IMR-90 (cell line): Measurements from ENCODE around the gene NDRG4. TPM values are rescaled to one million over a fixed set of nuclear protein-coding genes. Genes with fewer than 3 reads are reported as not detected.

Experiments
- ATAC-seq: fragments of 200-7000 bp; cut with Tn5 transposase; 2 replicates; pipeline ENCODE4 v1.9.1; 2020; ENCODE audit warnings: low read depth, mild to moderate bottlenecking, moderate library complexity
- BruUV-seq: library from RNA; stranded (reverse); fragments of 400-500 nt; replicated peaks from 2 replicates; lab custom pipeline; 2021; lab: Mats Ljungman, UMichigan
- CTCF ChIA-PET: fragments of 300-600 bp; formaldehyde crosslinking; extraction: SDS; loops from one replicate; lab custom pipeline; 2021; ENCODE audit warnings: antibody characterized with exemption; lab: Yijun Ruan, JAX
- POLR2A ChIA-PET: fragments of 300-600 bp; sonication (Branson Sonifier 250); formaldehyde crosslinking; loops from one replicate; lab custom pipeline; 2022; ENCODE audit warnings: antibody characterized with exemption; ENCODE audit not compliant: unreplicated experiment; lab: Charles Lee
- DNase-seq: peaks from one replicate; pipeline ENCODE4 v3.0.0; 2013
- H2AFZ ChIP-seq: replicated peaks from 2 replicates; pipeline ENCODE3; 2013; ENCODE audit warnings: low read length, mild to moderate bottlenecking; ENCODE audit not compliant: poor library complexity
- H2AK5ac ChIP-seq: 2 replicates; pipeline ENCODE4 v1.6.1; 2013; ENCODE audit warnings: low read depth, low read length, inconsistent platforms
- H2AK9ac ChIP-seq: replicated peaks from 2 replicates; pipeline ENCODE3; 2013; ENCODE audit warnings: mild to moderate bottlenecking, low read depth, low read length, moderate library complexity; ENCODE audit not compliant: poor library complexity
- H2BK120ac ChIP-seq: 2 replicates; pipeline ENCODE4 v1.6.1; 2013; ENCODE audit warnings: low read depth, low read length, inconsistent platforms
- H2BK15ac ChIP-seq: 3 replicates; pipeline ENCODE4 v1.6.1; 2013; ENCODE audit warnings: low read depth, low read length, inconsistent platforms
- H2BK20ac ChIP-seq: 2 replicates; pipeline ENCODE4 v1.6.1; 2013; ENCODE audit warnings: low read depth, mild to moderate bottlenecking, inconsistent platforms, low read length, moderate library complexity
- H2BK5ac ChIP-seq: 2 replicates; pipeline ENCODE4 v1.6.1; 2013; ENCODE audit warnings: mild to moderate bottlenecking, low read depth, low read length, inconsistent platforms; ENCODE audit not compliant: poor library complexity, severe bottlenecking
- H3K14ac ChIP-seq: replicated peaks from 2 replicates; pipeline ENCODE4 v1.6.1; 2013; ENCODE audit warnings: low read depth, low read length, inconsistent platforms
- H3K18ac ChIP-seq: 2 replicates; pipeline ENCODE4 v1.6.1; 2013; ENCODE audit warnings: low read depth, low read length, control low read depth
- H3K23ac ChIP-seq: 2 replicates; pipeline ENCODE4 v1.6.1; 2013; ENCODE audit warnings: low read depth, low read length, inconsistent platforms
- H3K27ac ChIP-seq: 2 replicates; pipeline ENCODE4 v1.5.1; 2013; ENCODE audit warnings: mild to moderate bottlenecking, control low read depth, low read length; ENCODE audit not compliant: insufficient read depth
- H3K27me3 ChIP-seq: 2 replicates; pipeline ENCODE4 v1.6.1; 2013; ENCODE audit warnings: low read length; ENCODE audit not compliant: control insufficient read depth, insufficient read depth
- H3K36me3 ChIP-seq: 2 replicates; pipeline ENCODE4 v1.6.1; 2013; ENCODE audit warnings: low read length, mixed read lengths; ENCODE audit not compliant: control insufficient read depth, insufficient read depth
- H3K4ac ChIP-seq: 2 replicates; pipeline ENCODE4 v1.6.1; 2013; ENCODE audit warnings: low read depth, low read length, inconsistent platforms
- H3K4me1 ChIP-seq: 2 replicates; pipeline ENCODE4 v1.6.1; 2013; ENCODE audit warnings: low read length, mixed read lengths; ENCODE audit not compliant: control insufficient read depth, insufficient read depth
- H3K4me2 ChIP-seq: 2 replicates; pipeline ENCODE4 v1.6.1; 2013; ENCODE audit warnings: low read depth, mild to moderate bottlenecking, control low read depth, low read length, moderate library complexity
- H3K4me3 ChIP-seq: 2 replicates; pipeline ENCODE4 v1.5.1; 2013; ENCODE audit warnings: low read depth, mild to moderate bottlenecking, control low read depth, low read length, moderate library complexity; ENCODE audit not compliant: insufficient read depth
- H3K56ac ChIP-seq: 2 replicates; pipeline ENCODE4 v1.6.1; 2013; ENCODE audit warnings: low read length, inconsistent platforms; ENCODE audit not compliant: insufficient read depth; ENCODE audit errors: extremely low read depth
- H3K79me1 ChIP-seq, 2 experiments: 2 replicates each; pipeline ENCODE4 v1.6.1; 2013; ENCODE audit warnings: low read length in 2 of 2, inconsistent platforms in 1 of 2, low read depth in 1 of 2
- H3K9ac ChIP-seq: 2 replicates; pipeline ENCODE4 v1.6.1; 2013; ENCODE audit warnings: low read depth, low read length, control low read depth
- H3K9me1 ChIP-seq: 2 replicates; pipeline ENCODE4 v1.6.1; 2013; ENCODE audit warnings: low read length, inconsistent platforms; ENCODE audit not compliant: insufficient read depth
- H3K9me3 ChIP-seq: 2 replicates; pipeline ENCODE4 v1.6.1; 2013; ENCODE audit warnings: low read length; ENCODE audit not compliant: control insufficient read depth, insufficient read depth
- H4K20me1 ChIP-seq: 2 replicates; pipeline ENCODE4 v1.6.1; 2013; ENCODE audit warnings: low read length, inconsistent platforms; ENCODE audit not compliant: insufficient read depth
- H4K5ac ChIP-seq: 2 replicates; pipeline ENCODE4 v1.6.1; 2013; ENCODE audit warnings: mild to moderate bottlenecking, low read depth, low read length, control low read depth
- H4K8ac ChIP-seq, 2 experiments: 2 replicates each; pipeline ENCODE4 v1.6.1; 2013; ENCODE audit warnings: low read depth in 2 of 2, low read length in 2 of 2, control low read depth in 1 of 2, inconsistent platforms in 1 of 2
- H4K91ac ChIP-seq: 2 replicates; pipeline ENCODE4 v1.6.1; 2013; ENCODE audit warnings: low read depth, low read length, inconsistent platforms; ENCODE audit not compliant: insufficient read depth
- BHLHE40 ChIP-seq: fragments of 150-350 bp; IDR thresholded peaks from 2 replicates; pipeline ENCODE4 v1.6.1; 2016; ENCODE audit warnings: mild to moderate bottlenecking, low read depth, low read length
- CEBPB ChIP-seq: IDR thresholded peaks from 2 replicates; pipeline ENCODE4 v1.6.1; 2012; ENCODE audit warnings: low read depth, low read length, improper control_type of control experiment
- CHD1 ChIP-seq: IDR thresholded peaks from 2 replicates; pipeline ENCODE4 v1.6.1; 2012; ENCODE audit warnings: low read depth, low read length, improper control_type of control experiment
- CTCF ChIP-seq: conservative IDR thresholded peaks from 2 replicates; pipeline ENCODE4 v1.5.1; 2012; ENCODE audit warnings: mild to moderate bottlenecking, low read depth, low read length, improper control_type of control experiment
- ELK1 ChIP-seq: fragments of 150-350 bp; IDR thresholded peaks from 2 replicates; pipeline ENCODE4 v1.6.1; 2016; ENCODE audit warnings: low read depth, mild to moderate bottlenecking, low read length, moderate library complexity, borderline replicate concordance
- FOS ChIP-seq: fragments of 150-350 bp; IDR thresholded peaks from 2 replicates; pipeline ENCODE4 v1.6.1; 2016; ENCODE audit warnings: low read depth, low read length
- MAZ ChIP-seq: IDR thresholded peaks from 2 replicates; pipeline ENCODE4 v1.6.1; 2012; ENCODE audit warnings: low read depth, mild to moderate bottlenecking, low read length, improper control_type of control experiment, moderate library complexity, borderline replicate concordance
- MXI1 ChIP-seq: IDR thresholded peaks from 2 replicates; pipeline ENCODE4 v1.6.1; 2012; ENCODE audit warnings: low read depth, mild to moderate bottlenecking, low read length, moderate library complexity, borderline replicate concordance
- NFE2L2 ChIP-seq: fragments of 150-350 bp; IDR thresholded peaks from 2 replicates; pipeline ENCODE4 v1.6.1; 2016; ENCODE audit warnings: low read depth, mild to moderate bottlenecking, low read length
- POLR2A ChIP-seq: IDR thresholded peaks from 2 replicates; pipeline ENCODE4 v1.6.1; 2012; ENCODE audit warnings: mild to moderate bottlenecking, low read depth, low read length
- RAD21 ChIP-seq: IDR thresholded peaks from 2 replicates; pipeline ENCODE4 v1.6.1; 2012; ENCODE audit warnings: low read length, improper control_type of control experiment
- RCOR1 ChIP-seq: IDR thresholded peaks from 2 replicates; pipeline ENCODE4 v1.6.1; 2012; ENCODE audit warnings: mild to moderate bottlenecking, low read length, improper control_type of control experiment; ENCODE audit not compliant: insufficient replicate concordance
- RFX5 ChIP-seq: IDR thresholded peaks from 2 replicates; pipeline ENCODE4 v1.8.0; 2012; ENCODE audit warnings: low read depth, mild to moderate bottlenecking, low read length, moderate library complexity
- SMC3 ChIP-seq: fragments of 150-350 bp; IDR thresholded peaks from 2 replicates; pipeline ENCODE4 v1.6.1; 2016; ENCODE audit warnings: low read depth, mild to moderate bottlenecking, antibody characterized with exemption, low read length, moderate library complexity
- USF2 ChIP-seq: fragments of 150-350 bp; IDR thresholded peaks from 2 replicates; pipeline ENCODE4 v1.6.1; 2017; ENCODE audit warnings: mild to moderate bottlenecking, antibody characterized with exemption, low read length, low read depth
- WGBS, 2 experiments: methylation state at CpG; one replicate each; pipeline versions ENCODE4 v1.1.5 to v1.1.7; 2013; ENCODE audit warnings: missing lambda C conversion rate in 2 of 2; ENCODE audit not compliant: insufficient read length in 1 of 2; ENCODE audit errors: extremely low coverage in 2 of 2; 5-methylcytosine and 5-hydroxymethylcytosine counted together
- dilution Hi-C: fragments of 300-500 bp; cut with HindIII; formaldehyde crosslinking; loops from one replicate; pipeline ENCODE4 v1.14.3; 2018; ENCODE audit warnings: low sequenced_read_pairs; ENCODE audit not compliant: unreplicated experiment
- in situ Hi-C: fragments of 300-500 bp; cut with MboI; formaldehyde crosslinking; loops from 3 replicates; pipeline ENCODE4 v1.14.3; 2019; ENCODE audit warnings: low sequenced_read_pairs, inconsistent platforms, mixed read lengths
- intact Hi-C: fragments of 100-400 bp; cut with micrococcal nuclease; formaldehyde crosslinking; loops from 2 replicates; pipeline ENCODE4 v1.10.0; 2022
- polyA plus RNA-seq, 3 experiments: library from polyadenylated mRNA; depleted of rRNA; stranded (reverse); fragments of >200 nt; gene quantifications; 2 replicates each; pipeline ENCODE4 v1.2.3, GENCODE V29; 2012; ENCODE audit warnings: low replicate concordance in 1 of 3
- total RNA-seq: library from RNA; depleted of rRNA; stranded (reverse); fragments of >200 nt; gene quantifications from 2 replicates; pipeline ENCODE4 v1.2.3, GENCODE V29; 2012

The NDRG4 gene
- total and polyA plus RNA-seq, 2 of the 4 experiments (the other 2 are of a cell fraction): 10.9 to 23.5 TPM

GRCh38 chr16:58472827-58473226 lies 27.1 kb upstream of the NDRG4 start:
- Histone ChIP-seq H3K18ac (no peak overlapping the region), H2BK15ac (no peak overlapping the region), H3K27ac (no peak overlapping the region), H3K79me1 (no peaks in the 10 kb centered on the region), H2AFZ (no peak overlapping the region), H3K36me3 (no peaks in the 10 kb centered on the region), H3K27me3 (peaks cover 47% of the 10 kb centered on the region), H3K9ac (no peak overlapping the region), H2BK20ac (no peak overlapping the region), H4K8ac (no peak overlapping the region), H2BK120ac (no peak overlapping the region), H3K9me1 (no peaks in the 10 kb centered on the region), H2AK9ac (no peak overlapping the region), H3K56ac (no peak overlapping the region), H3K4me2 (no peak overlapping the region), H3K23ac (no peak overlapping the region), H3K4ac (no peak overlapping the region), H2BK5ac (no peak overlapping the region), H4K20me1 (no peaks in the 10 kb centered on the region), H2AK5ac (no peak overlapping the region), H3K14ac (no peak overlapping the region), H4K5ac (no peak overlapping the region), H3K4me1 (no peaks in the 10 kb centered on the region), H3K4me3 (no peak overlapping the region), H3K9me3 (no peaks in the 10 kb centered on the region), H4K91ac (no peak overlapping the region)
- no TSS peak for BruUV-seq
- ATAC-seq: no peak
- dilution Hi-C loops (no loop called here), in situ Hi-C loops (no loop called here), intact Hi-C loops (no loop called here)
- WGBS, 2 experiments: no CpG with 5 or more reads among the region's 3 CpGs
- ChIA-PET POLR2A (interaction anchor here (0.6 kb wide), 1 partner anchor 37 kb away, joined by 3 read pairs; no protein-coding TSS in a partner anchor), CTCF (interaction anchor here (0.8 kb wide), 1 partner anchor 28 kb away, joined by 3 read pairs; no protein-coding TSS in a partner anchor)
- TF ChIP-seq SMC3: no peak
- TF ChIP-seq CTCF: no peak
- no peak for TF ChIP-seq USF2
- no peak for TF ChIP-seq RAD21
- TF ChIP-seq RFX5: no peak
- no peak for TF ChIP-seq ELK1
- no peak for TF ChIP-seq POLR2A
- TF ChIP-seq CEBPB: no peak
- TF ChIP-seq RCOR1: no peak
- no peak for TF ChIP-seq MAZ
- no peak for TF ChIP-seq CHD1
- no peak for TF ChIP-seq BHLHE40
- TF ChIP-seq NFE2L2: no peak
- no peak for TF ChIP-seq MXI1
- no peak for TF ChIP-seq FOS
- DNase-seq: no peak
